Measurements from ENCODE around the gene ADTRP.

DNA sequence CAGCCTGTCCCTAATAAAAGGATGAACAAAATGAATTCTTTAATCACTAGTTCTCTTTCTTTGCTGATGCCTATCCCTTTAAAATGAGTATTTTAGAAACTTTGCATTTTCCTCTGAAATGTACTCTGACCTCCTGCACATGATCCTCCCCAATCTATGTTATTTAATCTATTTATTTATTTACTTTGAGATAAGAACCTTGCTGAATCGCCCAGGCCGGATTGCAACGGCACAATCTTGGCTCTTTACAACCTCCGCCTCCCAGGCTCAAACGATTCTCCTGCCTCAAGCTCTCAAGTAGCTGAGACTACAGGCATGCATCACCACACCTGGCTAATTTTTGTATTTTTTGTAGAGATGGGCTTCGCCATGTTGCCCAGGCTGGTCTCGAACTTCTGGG is 27.9 kb downstream of the ADTRP start:
- TF ChIP-seq ZNF775 (CRISPR knock-in tag; IDR thresholded peaks at IDR 0.05; ENCODE audit: borderline replicate concordance) = no peak
- no peak for TF ChIP-seq ETV6 (CRISPR knock-in tag; conservative IDR thresholded peaks at IDR 0.05)
- TF ChIP-seq BCL3 (CRISPR knock-in tag; IDR thresholded peaks at IDR 0.05) = no peak
- no peak for TF ChIP-seq ZNF263 (CRISPR knock-in tag; IDR thresholded peaks at IDR 0.05)
- TF ChIP-seq EZH2 (conservative IDR thresholded peaks at IDR 0.05; ENCODE audit: low read depth, low read length) = no peak
- TF ChIP-seq, protein P1, sequence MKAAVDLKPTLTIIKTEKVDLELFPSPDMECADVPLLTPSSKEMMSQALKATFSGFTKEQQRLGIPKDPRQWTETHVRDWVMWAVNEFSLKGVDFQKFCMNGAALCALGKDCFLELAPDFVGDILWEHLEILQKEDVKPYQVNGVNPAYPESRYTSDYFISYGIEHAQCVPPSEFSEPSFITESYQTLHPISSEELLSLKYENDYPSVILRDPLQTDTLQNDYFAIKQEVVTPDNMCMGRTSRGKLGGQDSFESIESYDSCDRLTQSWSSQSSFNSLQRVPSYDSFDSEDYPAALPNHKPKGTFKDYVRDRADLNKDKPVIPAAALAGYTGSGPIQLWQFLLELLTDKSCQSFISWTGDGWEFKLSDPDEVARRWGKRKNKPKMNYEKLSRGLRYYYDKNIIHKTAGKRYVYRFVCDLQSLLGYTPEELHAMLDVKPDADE (CRISPR knock-in tag; IDR thresholded peaks at IDR 0.05) = no peak
- no peak for TF ChIP-seq CEBPB (IDR thresholded peaks at IDR 0.05; ENCODE audit: borderline replicate concordance, low read depth, low read length)
- TF ChIP-seq, protein P2, sequence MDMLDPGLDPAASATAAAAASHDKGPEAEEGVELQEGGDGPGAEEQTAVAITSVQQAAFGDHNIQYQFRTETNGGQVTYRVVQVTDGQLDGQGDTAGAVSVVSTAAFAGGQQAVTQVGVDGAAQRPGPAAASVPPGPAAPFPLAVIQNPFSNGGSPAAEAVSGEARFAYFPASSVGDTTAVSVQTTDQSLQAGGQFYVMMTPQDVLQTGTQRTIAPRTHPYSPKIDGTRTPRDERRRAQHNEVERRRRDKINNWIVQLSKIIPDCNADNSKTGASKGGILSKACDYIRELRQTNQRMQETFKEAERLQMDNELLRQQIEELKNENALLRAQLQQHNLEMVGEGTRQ (IDR thresholded peaks at IDR 0.05; ENCODE audit: low read depth, low read length) = no peak
- TF ChIP-seq, protein P2 (CRISPR knock-in tag; IDR thresholded peaks at IDR 0.05; ENCODE audit: borderline replicate concordance) = no peak

All from HepG2 (cell line).